HepG2 (cell line): ENCODE data around the gene SPAG4. TPM values are rescaled to one million over a fixed set of nuclear protein-coding genes. Genes with fewer than 3 reads are reported as not detected.

Experiments used
- CREB1 ChIP-seq, 2 experiments: fragments of 450-650 bp in 1 of 2; IDR thresholded peaks; 2 replicates each; pipeline ENCODE4 v1.6.1; 2016 to 2017; ENCODE audit warnings: control low read depth in 1 of 2, mild to moderate bottlenecking in 1 of 2, missing compliant biosample characterization in 1 of 2, missing genetic modification characterization in 1 of 2
- CREBL2 ChIP-seq: sonication (generic); formaldehyde crosslinking; IDR thresholded peaks from 2 replicates; pipeline ENCODE4 v1.8.1; 2023; ENCODE audit warnings: missing genetic modification reagents, mild to moderate bottlenecking, borderline replicate concordance
- EED ChIP-seq: sonication (generic); formaldehyde crosslinking; IDR thresholded peaks from 2 replicates; pipeline ENCODE4 v1.5.0; 2020; ENCODE audit warnings: mild to moderate bottlenecking, missing genetic modification reagents
- GATAD1 ChIP-seq: IDR thresholded peaks from 2 replicates; pipeline ENCODE4 v1.6.1; 2016; ENCODE audit warnings: missing genetic modification reagents, missing compliant biosample characterization
- IKZF1 ChIP-seq: fragments of 450-650 bp; IDR thresholded peaks from 2 replicates; pipeline ENCODE4 v1.7.1; 2016
- IKZF5 ChIP-seq: IDR thresholded peaks from 2 replicates; pipeline ENCODE4 v1.6.1; 2018; ENCODE audit warnings: missing genetic modification reagents, mild to moderate bottlenecking, missing compliant biosample characterization
- JDP2 ChIP-seq: sonication (generic); formaldehyde crosslinking; IDR thresholded peaks from 2 replicates; pipeline ENCODE4 v1.8.1; 2022; ENCODE audit warnings: missing genetic modification reagents, borderline replicate concordance
- KDM1A ChIP-seq: IDR thresholded peaks from 2 replicates; pipeline ENCODE4 v1.6.1; 2016; ENCODE audit warnings: missing compliant biosample characterization
- MNT ChIP-seq: fragments of 450-650 bp; IDR thresholded peaks from 2 replicates; pipeline ENCODE4 v1.6.1; 2016
- RNF2 ChIP-seq: fragments of 450-650 bp; conservative IDR thresholded peaks from 2 replicates; pipeline ENCODE4 v1.6.1; 2016; ENCODE audit warnings: low read depth
- SCMH1 ChIP-seq: sonication (generic); formaldehyde crosslinking; IDR thresholded peaks from 2 replicates; pipeline ENCODE4 v1.9.0; 2021; ENCODE audit warnings: missing genetic modification reagents, mild to moderate bottlenecking, borderline replicate concordance
- SETDB1 ChIP-seq: sonication (generic); formaldehyde crosslinking; IDR thresholded peaks from 2 replicates; pipeline ENCODE4 v1.5.1; 2020; ENCODE audit warnings: missing genetic modification reagents, mild to moderate bottlenecking, borderline replicate concordance
- SKIL ChIP-seq: sonication (generic); formaldehyde crosslinking; IDR thresholded peaks from 2 replicates; pipeline ENCODE4 v1.8.0; 2022; ENCODE audit warnings: missing genetic modification reagents, mild to moderate bottlenecking, moderate library complexity, borderline replicate concordance
- STAT6 ChIP-seq: sonication (generic); formaldehyde crosslinking; IDR thresholded peaks from 2 replicates; pipeline ENCODE4 v1.4.0; 2020; ENCODE audit warnings: missing genetic modification reagents, mild to moderate bottlenecking, borderline replicate concordance
- ZBTB39 ChIP-seq: sonication (generic); formaldehyde crosslinking; IDR thresholded peaks from 2 replicates; pipeline ENCODE4 v1.5.0; 2020; ENCODE audit warnings: missing genetic modification reagents
- ZNF879 ChIP-seq: sonication (generic); formaldehyde crosslinking; IDR thresholded peaks from 2 replicates; pipeline ENCODE4 v1.8.1; 2023; ENCODE audit warnings: missing genetic modification reagents
- polyA plus RNA-seq, 8 experiments: library from polyadenylated mRNA; depleted of rRNA in 3 of 8; stranded (reverse) in 7 of 8; unstranded in 1 of 8; fragments of >200 nt; fragmentation: Illumina TruSeq in 4 of 8; extraction: Trizol in 4 of 8; gene quantifications; 2 replicates each; pipeline versions ENCODE4 v1.2.1 to v1.2.3, GENCODE V29; 2011 to 2016; ENCODE audit warnings: low read depth in 4 of 8, missing spikeins in 1 of 8, mixed read lengths in 1 of 8; ENCODE audit not compliant: insufficient read depth in 1 of 8
- total RNA-seq, 5 experiments: library from RNA; depleted of rRNA; stranded (reverse); fragments of >200 nt; fragmentation: Illumina TruSeq; extraction: Trizol; gene quantifications; 2 replicates each; pipeline ENCODE4 v1.2.3, GENCODE V29; 2016; ENCODE audit warnings: low read depth in 1 of 5

SPAG4 gene
- total and polyA plus RNA-seq, 2 of the 13 experiments (the other 11 are each of a cell fraction or from before 2014, with no cell fraction given), result 5.8 to 137 TPM

- TF ChIP-seq MNT (no peak), GATAD1 (CRISPR knock-in tag) (peak; percentile 55; the same call in 1 of the 2 replicates), SCMH1 (CRISPR knock-in tag) (no peak), SKIL (peak; percentile 70; the same call in 1 of the 2 replicates), RNF2 (no peak), SETDB1 (no peak), ZNF879 (CRISPR knock-in tag) (no peak), IKZF5 (CRISPR knock-in tag) (peak; percentile 25; the same call in 1 of the 2 replicates), ZBTB39 (CRISPR knock-in tag) (0 out of 2 replicates have a peak, but pooled peaks have one; percentile 13), KDM1A (CRISPR knock-in tag) (no peak), CREB1 (IDR thresholded peaks at IDR 0.05) (no peak), CREB1 (CRISPR knock-in tag; IDR thresholded peaks at IDR 0.05) (peak; percentile 47; the same call in 1 of the 2 replicates), IKZF1 (no peak), CREBL2 (no peak), STAT6 (peak; percentile 98; the same call in 1 of the 2 replicates), JDP2 (CRISPR knock-in tag) (no peak), EED (CRISPR knock-in tag) (peak; percentile 84; the same call in 1 of the 2 replicates)
Observed at GRCh38 chr20:35617397-35618262, 2.0 kb downstream of the SPAG4 start (continued).
